Spleen (tissue), 11 donors: ENCODE measurements around the gene ZNF22. TPM values are rescaled to one million over a fixed set of nuclear protein-coding genes. Genes with fewer than 3 reads are reported as not detected.

Source experiments
- DNase-seq: peaks from one replicate; pipeline ENCODE4 v3.0.0-alpha.2; 2020
- H3K27ac ChIP-seq, 8 donors: fragments of 200-600 bp; sonication (generic) in 7 of 8; 1 replicate in 4 of 8; 2 replicates in 4 of 8; pipeline versions ENCODE4 v1.5.0 to v1.8.0; 2016 to 2021; ENCODE audit warnings: inconsistent platforms in 4 of 8, mild to moderate bottlenecking in 4 of 8, moderate library complexity in 1 of 8
- H3K27me3 ChIP-seq, 7 donors: fragments of 200-600 bp; sonication (generic) in 6 of 7; replicated peaks in 1 of 7; 1 replicate in 4 of 7; 2 replicates in 3 of 7; pipeline versions ENCODE4 v1.5.0 to v1.8.0; 2016 to 2021; ENCODE audit warnings: inconsistent platforms in 3 of 7, mild to moderate bottlenecking in 1 of 7
- H3K36me3 ChIP-seq, 6 donors: fragments of 200-600 bp; sonication (generic) in 5 of 6; 1 replicate in 4 of 6; 2 replicates in 2 of 6; pipeline versions ENCODE4 v1.5.0 to v1.8.0; 2016 to 2021; ENCODE audit warnings: inconsistent platforms in 2 of 6
- H3K4me1 ChIP-seq, 6 donors: fragments of 200-600 bp; sonication (generic) in 5 of 6; 1 replicate in 3 of 6; 2 replicates in 3 of 6; pipeline versions ENCODE4 v1.5.0 to v1.8.0; 2016 to 2021; ENCODE audit warnings: inconsistent platforms in 3 of 6
- H3K4me3 ChIP-seq, 8 donors: fragments of 200-600 bp; sonication (generic) in 7 of 8; 1 replicate in 4 of 8; 2 replicates in 4 of 8; pipeline versions ENCODE4 v1.5.0 to v1.8.0; 2016 to 2021; ENCODE audit warnings: inconsistent platforms in 4 of 8, mild to moderate bottlenecking in 4 of 8, moderate library complexity in 2 of 8
- H3K9me3 ChIP-seq, 8 donors: fragments of 200-600 bp; sonication (generic) in 7 of 8; 1 replicate in 4 of 8; 2 replicates in 4 of 8; pipeline versions ENCODE4 v1.5.0 to v1.8.0; 2016 to 2021; ENCODE audit warnings: inconsistent platforms in 4 of 8
- POLR2A ChIP-seq, 3 donors: fragments of 450-650 bp; IDR thresholded peaks; one replicate each; pipeline ENCODE4 v1.5.1; 2017; ENCODE audit warnings: antibody characterized with exemption in 3 of 3, mild to moderate bottlenecking in 1 of 3
- POLR2AphosphoS5 ChIP-seq, 3 donors: sonication (generic); formaldehyde crosslinking; IDR thresholded peaks; one replicate each; pipeline ENCODE4 v1.5.1; 2017; ENCODE audit warnings: antibody characterized with exemption in 3 of 3
- WGBS, 5 donors: extraction: QIAGEN DNeasy Blood & Tissue Kit in 3 of 5; methylation state at CpG; one replicate each; pipeline versions ENCODE4 v1.1.5 to v1.1.7; 2013 to 2018; 5-methylcytosine and 5-hydroxymethylcytosine counted together
- intact Hi-C: fragments of 100-400 bp; cut with DNase I; formaldehyde crosslinking; loops from one replicate; pipeline ENCODE4 v1.15.0; 2023; ENCODE audit warnings: low total_unique reads
- polyA plus RNA-seq, 3 donors: library from polyadenylated mRNA; stranded (reverse); fragments of 200-250 nt; gene quantifications; one replicate each; pipeline ENCODE4 v1.2.1, GENCODE V29; 2013
- total RNA-seq, 7 donors: library from RNA; depleted of rRNA in 3 of 7; stranded (reverse); fragments of >200 nt in 3 of 7; fragmentation: NEBNext Ultra II Directional in 4 of 7; extraction: Animal tissue kit (Norgen Biotek cat#: 25700) in 4 of 7; gene quantifications; one replicate each; pipeline versions ENCODE4 v1.1.0 to v1.2.1, GENCODE V29; 2016 to 2021
- TF ChIP-seq, protein P1 (sequence below), 11 experiments: fragments of 200-600 bp in 7 of 11; fragments of 450-650 bp in 4 of 11; sonication (generic) in 4 of 11; IDR thresholded peaks in 8 of 11; conservative IDR thresholded peaks in 3 of 11; 1 replicate in 7 of 11; 2 replicates in 4 of 11; pipeline versions ENCODE4 v1.4.0 to v1.8.0; 2016 to 2021; ENCODE audit warnings: antibody characterized with exemption in 11 of 11, inconsistent platforms in 4 of 11, mild to moderate bottlenecking in 1 of 11
- donor health status: healthy with polysubstance abuse.
- donor health status: DM: no; HTN: no; CAD: no; lungs with moderate emphysema.
- donor health status: DM: no; HTN: no; CAD: no.
- donor health status: Bipolar disorder and iron deficiency.
- donor health status: healthy.
- donor health status: DM: no; HTN: no; CAD: no.
- donor health status: DM: yes; HTN: yes; CAD: no.

Gene ZNF22
- total and polyA plus RNA-seq, 10 donors = 22.7 to 33.6 (median 26.0) TPM

DNA sequence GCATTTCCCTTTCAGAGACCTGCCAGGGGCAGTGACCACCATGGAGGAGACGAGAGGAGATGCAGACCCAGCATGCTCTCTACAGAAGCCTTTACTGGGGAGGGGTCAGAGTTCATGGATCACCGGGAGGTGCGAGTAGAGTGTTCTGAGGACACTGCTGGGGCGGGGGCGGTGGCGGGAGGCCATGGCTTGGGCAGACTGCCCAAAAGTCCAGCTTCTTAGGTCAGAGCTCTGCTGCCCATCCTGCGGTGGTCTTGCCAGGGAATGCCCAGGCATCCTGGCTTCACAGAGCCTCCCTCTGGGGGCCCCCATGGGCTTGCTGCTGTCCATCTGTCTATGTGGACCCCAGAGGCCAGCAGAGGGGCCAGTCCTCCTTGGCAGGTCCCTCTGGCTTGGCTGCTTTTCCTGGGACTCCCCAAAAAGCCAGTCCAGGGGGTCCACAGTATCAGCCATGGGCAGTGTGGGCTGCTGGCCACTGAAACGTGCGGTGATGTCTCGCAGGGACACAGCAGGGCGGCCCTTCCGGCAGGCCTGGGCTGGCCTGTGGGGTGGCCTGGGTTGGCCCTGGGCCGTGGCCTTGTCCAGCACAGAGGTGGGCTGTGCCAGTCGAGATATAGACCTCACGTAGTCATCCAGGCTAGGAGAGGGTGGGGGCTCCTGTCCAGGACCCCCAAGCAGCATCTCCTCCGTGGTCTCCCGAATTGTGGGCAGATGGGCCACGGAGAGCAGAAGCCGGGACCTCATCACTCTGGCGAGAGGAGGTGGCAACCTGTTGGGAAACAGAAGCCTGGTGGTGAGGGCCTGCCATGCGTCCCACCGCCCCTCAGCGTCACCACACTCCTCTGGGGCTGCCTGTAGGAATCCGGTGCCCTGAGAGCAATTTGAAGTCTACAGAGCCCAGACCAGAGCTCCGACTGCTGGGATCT, 23.2 kb upstream of the ZNF22 start:
- TF ChIP-seq POLR2A (IDR thresholded peaks at IDR 0.05) (no peak), POLR2AphosphoS5 (IDR thresholded peaks at IDR 0.05) (peak in 2 of 3 donors; percentile 48 to 82)
- Histone ChIP-seq H3K27ac (peak overlapping the region; percentile 42 to 84 (median 77)), H3K36me3 (peaks cover 0 to 39% (median 0%) of the 10 kb centered on the region in 6 donors), H3K9me3 (no peaks in the 10 kb centered on the region), H3K4me3 (peak overlapping the region; percentile 23 to 70 (median 38)), H3K4me1 (peaks cover 13 to 95% (median 73%) of the 10 kb centered on the region in 6 donors), H3K27me3 (no peaks in the 10 kb centered on the region)
- WGBS, 5 donors = 56 to 66% (median 60%) methylated on average over 19 to 25 of the region's 25 CpGs
- DNase-seq = peak; percentile 79
- intact Hi-C loops = loop anchor here (5.0 kb wide), 1 partner anchor 45 kb away; no protein-coding TSS in a partner anchor

DNA sequence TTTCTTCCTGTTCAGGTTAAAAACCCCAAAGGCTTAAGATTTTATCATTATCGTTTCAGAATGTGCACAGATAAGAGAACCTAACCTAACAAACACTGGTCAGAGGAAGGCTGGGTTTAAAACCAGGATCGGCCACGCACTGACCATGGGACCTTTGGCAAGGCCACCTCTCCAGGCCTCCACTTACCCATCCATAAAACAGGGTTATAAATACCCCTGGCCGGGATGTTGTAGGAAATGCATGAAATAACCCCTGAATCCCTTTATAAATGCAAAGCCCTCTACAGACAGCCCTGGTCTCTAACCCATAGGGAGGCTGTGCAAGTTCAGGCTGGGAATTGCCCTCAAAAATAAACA, 22.5 kb upstream of the ZNF22 start:
- intact Hi-C loops = loop anchor here (5.0 kb wide), 1 partner anchor 46 kb away; no protein-coding TSS in a partner anchor
- peaks cover 10 to 89% (median 70%) of the 10 kb centered on the region in 6 donors for H3K4me1 ChIP-seq
- no peaks in the 10 kb centered on the region for H3K9me3 ChIP-seq
- H3K36me3 ChIP-seq = peaks cover 0 to 39% (median 0%) of the 10 kb centered on the region in 6 donors
- H3K27ac ChIP-seq = peak overlapping the region; percentile 57 to 84 (median 77)
- 19 to 25% (median 22%) methylated on average over 4 of the region's 4 CpGs for WGBS, 5 donors
- TF ChIP-seq POLR2A (IDR thresholded peaks at IDR 0.05) = no peak
- TF ChIP-seq, protein P1, sequence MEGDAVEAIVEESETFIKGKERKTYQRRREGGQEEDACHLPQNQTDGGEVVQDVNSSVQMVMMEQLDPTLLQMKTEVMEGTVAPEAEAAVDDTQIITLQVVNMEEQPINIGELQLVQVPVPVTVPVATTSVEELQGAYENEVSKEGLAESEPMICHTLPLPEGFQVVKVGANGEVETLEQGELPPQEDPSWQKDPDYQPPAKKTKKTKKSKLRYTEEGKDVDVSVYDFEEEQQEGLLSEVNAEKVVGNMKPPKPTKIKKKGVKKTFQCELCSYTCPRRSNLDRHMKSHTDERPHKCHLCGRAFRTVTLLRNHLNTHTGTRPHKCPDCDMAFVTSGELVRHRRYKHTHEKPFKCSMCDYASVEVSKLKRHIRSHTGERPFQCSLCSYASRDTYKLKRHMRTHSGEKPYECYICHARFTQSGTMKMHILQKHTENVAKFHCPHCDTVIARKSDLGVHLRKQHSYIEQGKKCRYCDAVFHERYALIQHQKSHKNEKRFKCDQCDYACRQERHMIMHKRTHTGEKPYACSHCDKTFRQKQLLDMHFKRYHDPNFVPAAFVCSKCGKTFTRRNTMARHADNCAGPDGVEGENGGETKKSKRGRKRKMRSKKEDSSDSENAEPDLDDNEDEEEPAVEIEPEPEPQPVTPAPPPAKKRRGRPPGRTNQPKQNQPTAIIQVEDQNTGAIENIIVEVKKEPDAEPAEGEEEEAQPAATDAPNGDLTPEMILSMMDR (IDR thresholded peaks at IDR 0.05 in 8 of 11, conservative IDR thresholded peaks at IDR 0.05 in 3 of 11) = no peak
- TF ChIP-seq POLR2AphosphoS5 (IDR thresholded peaks at IDR 0.05) = no peak
- H3K27me3 ChIP-seq = no peaks in the 10 kb centered on the region
- peak; percentile 18 for DNase-seq
- H3K4me3 ChIP-seq = peak overlapping the region; percentile 23 to 70 (median 38)

DNA sequence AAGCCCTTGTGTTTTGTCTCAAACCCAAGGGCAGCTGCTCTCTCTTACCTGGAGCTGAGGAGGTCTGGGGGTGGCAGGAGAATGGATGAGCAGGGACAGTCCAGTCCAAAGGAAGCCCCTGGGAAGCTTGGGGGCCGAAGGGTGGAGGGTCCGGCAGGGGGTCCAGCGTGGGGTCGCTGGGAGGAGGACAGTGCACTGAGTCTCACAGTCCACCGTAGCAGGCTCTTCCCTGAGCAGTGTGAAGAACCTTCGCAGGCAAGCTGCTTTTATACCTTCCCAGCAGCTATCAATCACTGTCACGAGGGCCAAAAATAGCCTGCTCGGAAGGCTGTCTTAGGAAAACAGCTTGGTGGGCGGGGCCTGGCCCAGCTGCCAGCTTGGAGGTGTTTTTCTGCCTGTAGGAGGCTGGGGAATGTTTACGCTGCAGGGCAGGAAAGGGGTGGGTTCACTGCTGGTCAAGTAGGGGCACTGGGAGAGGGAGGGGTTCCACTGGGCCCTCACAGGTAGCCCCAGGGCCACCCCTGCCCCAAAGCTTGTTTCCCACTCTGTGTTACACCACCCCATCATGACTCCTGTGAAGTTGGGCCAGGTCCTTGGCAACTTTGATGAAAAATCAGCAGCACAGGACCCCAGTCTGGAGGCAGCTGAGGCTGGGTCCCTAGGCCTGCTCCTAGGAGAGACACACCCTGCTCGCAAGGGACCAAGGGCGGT, 22.0 kb upstream of the ZNF22 start, which contains the start of gene DEPP1:
Gene DEPP1, minus strand, starts transcription at position 240 of the 711 bp plus-strand sequence. CDS start 779 bp downstream, outside the sequence.
- Histone ChIP-seq H3K36me3 (peaks cover 0 to 44% (median 0%) of the 10 kb centered on the region in 6 donors), H3K27me3 (no peaks in the 10 kb centered on the region), H3K4me1 (peaks cover 9 to 84% (median 65%) of the 10 kb centered on the region in 6 donors), H3K9me3 (no peaks in the 10 kb centered on the region), H3K27ac (peak within 1 kb of the TSS; percentile 57 to 84 (median 77)), H3K4me3 (peak within 1 kb of the TSS; percentile 23 to 70 (median 38))
- intact Hi-C loops = loop anchor here (5.0 kb wide), 1 partner anchor 46 kb away; no protein-coding TSS in a partner anchor
- TF ChIP-seq POLR2AphosphoS5 (IDR thresholded peaks at IDR 0.05) = peak; percentile 91 to 97 (median 91)
- TF ChIP-seq POLR2A (IDR thresholded peaks at IDR 0.05) = peak in 2 of 3 donors; percentile 30 to 77
- TF ChIP-seq, protein P1 (IDR thresholded peaks at IDR 0.05 in 8 of 11, conservative IDR thresholded peaks at IDR 0.05 in 3 of 11) = no peak
- WGBS, 5 donors = 19 to 28% (median 23%) methylated on average over 9 to 12 of the region's 12 CpGs
- peak; percentile 82 for DNase-seq
